Astrocyte (in vitro differentiated cells and primary cell): ENCODE data around the gene DSCAM.

Source experiments
- EZH2 ChIP-seq: IDR thresholded peaks from 2 replicates; pipeline ENCODE4 v1.6.1; 2012; ENCODE audit warnings: mild to moderate bottlenecking, low read length, inconsistent platforms; ENCODE audit not compliant: insufficient read depth
- TF ChIP-seq, protein P1 (sequence below): IDR thresholded peaks from 2 replicates; pipeline ENCODE4 v1.5.1; 2011; ENCODE audit warnings: low read depth, mild to moderate bottlenecking, inconsistent platforms, low read length, moderate library complexity; ENCODE audit not compliant: insufficient read depth

DNA sequence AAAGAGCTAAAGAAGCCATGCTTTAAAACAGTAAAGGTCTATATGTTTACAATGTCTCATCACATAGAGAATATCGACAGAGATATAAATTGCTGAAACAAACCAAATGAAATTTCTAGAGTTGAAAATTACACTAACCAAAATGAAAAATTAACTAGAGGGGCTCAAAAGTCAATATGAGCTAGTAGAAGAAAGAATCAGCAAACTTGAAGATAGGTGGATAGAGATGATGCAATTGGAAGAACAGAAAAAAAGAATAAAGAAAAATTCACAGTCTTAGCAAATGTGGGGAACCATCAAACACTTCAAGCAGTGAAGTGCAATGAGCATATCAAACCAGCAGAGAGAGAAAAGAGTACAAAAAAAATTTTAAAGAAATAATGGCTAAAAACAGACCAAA, 24.1 kb upstream of the DSCAM start:
- TF ChIP-seq, protein P1, sequence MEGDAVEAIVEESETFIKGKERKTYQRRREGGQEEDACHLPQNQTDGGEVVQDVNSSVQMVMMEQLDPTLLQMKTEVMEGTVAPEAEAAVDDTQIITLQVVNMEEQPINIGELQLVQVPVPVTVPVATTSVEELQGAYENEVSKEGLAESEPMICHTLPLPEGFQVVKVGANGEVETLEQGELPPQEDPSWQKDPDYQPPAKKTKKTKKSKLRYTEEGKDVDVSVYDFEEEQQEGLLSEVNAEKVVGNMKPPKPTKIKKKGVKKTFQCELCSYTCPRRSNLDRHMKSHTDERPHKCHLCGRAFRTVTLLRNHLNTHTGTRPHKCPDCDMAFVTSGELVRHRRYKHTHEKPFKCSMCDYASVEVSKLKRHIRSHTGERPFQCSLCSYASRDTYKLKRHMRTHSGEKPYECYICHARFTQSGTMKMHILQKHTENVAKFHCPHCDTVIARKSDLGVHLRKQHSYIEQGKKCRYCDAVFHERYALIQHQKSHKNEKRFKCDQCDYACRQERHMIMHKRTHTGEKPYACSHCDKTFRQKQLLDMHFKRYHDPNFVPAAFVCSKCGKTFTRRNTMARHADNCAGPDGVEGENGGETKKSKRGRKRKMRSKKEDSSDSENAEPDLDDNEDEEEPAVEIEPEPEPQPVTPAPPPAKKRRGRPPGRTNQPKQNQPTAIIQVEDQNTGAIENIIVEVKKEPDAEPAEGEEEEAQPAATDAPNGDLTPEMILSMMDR: no peak
- no peak for TF ChIP-seq EZH2
